Occipital lobe (tissue), 2 donors: Measurements from ENCODE around the gene NT5M. TPM values are rescaled to one million over a fixed set of nuclear protein-coding genes. Genes with fewer than 3 reads are reported as not detected.
"Not testable (repeated sequence)": the region's sequence is repeated elsewhere in the genome, so short reads cannot be mapped to it uniquely, and the experiment has no call there.

Experiments used
- DNase-seq: peaks from one replicate; lab custom pipeline; 2025; lab: John Stamatoyannopoulos, UW
- total RNA-seq: library from RNA; depleted of rRNA; stranded (reverse); fragments of >200 nt; gene quantifications from one replicate; pipeline ENCODE4 v1.2.3, GENCODE V29; 2014

The NT5M gene
- total RNA-seq, 1 donor from 2014 or later: 5.6 TPM

- DNase-seq: no peak
Measured at GRCh38 chr17:17375841-17376240, 72.7 kb downstream of the NT5M start.

- DNase-seq: no peak
Measured at GRCh38 chr17:17376362-17376761, 73.2 kb downstream of the NT5M start.

GRCh38 chr17:17377071-17377967 lies 74.1 kb downstream of the NT5M start:
- DNase-seq: no peak

- DNase-seq: no peak
Measured at GRCh38 chr17:17379197-17379991, 76.2 kb downstream of the NT5M start.

- DNase-seq: no peak
Measured at GRCh38 chr17:17380145-17380925, 77.2 kb downstream of the NT5M start.

- DNase-seq: no peak
Measured at GRCh38 chr17:17381446-17382064, 78.4 kb downstream of the NT5M start.

- no peak for DNase-seq
Measured at GRCh38 chr17:17382065-17382459, 78.9 kb downstream of the NT5M start.

GRCh38 chr17:17382971-17383370 lies 79.8 kb downstream of the NT5M start:
- no peak for DNase-seq

GRCh38 chr17:17383431-17384290 lies 80.5 kb downstream of the NT5M start:
- DNase-seq: not testable (repeated sequence)

- no peak for DNase-seq
Measured at GRCh38 chr17:17384291-17384615, 81.1 kb downstream of the NT5M start.

GRCh38 chr17:17384961-17385360 lies 81.8 kb downstream of the NT5M start:
- DNase-seq: no peak

- DNase-seq: no peak
Measured at GRCh38 chr17:17385491-17385890, 82.3 kb downstream of the NT5M start.

- no peak for DNase-seq
Measured at GRCh38 chr17:17386094-17386800, 83.1 kb downstream of the NT5M start.

GRCh38 chr17:17387017-17387497 lies 83.9 kb downstream of the NT5M start:
- no peak for DNase-seq

- no peak for DNase-seq
Measured at GRCh38 chr17:17387498-17388362, 84.6 kb downstream of the NT5M start.

- no peak for DNase-seq
Measured at GRCh38 chr17:17388657-17389496, 85.7 kb downstream of the NT5M start.

- DNase-seq: no peak
Measured at GRCh38 chr17:17391668-17392370, 88.6 kb downstream of the NT5M start.
